DND-41 (cell line): ENCODE results near the gene NUCKS1.

Experiments
- ATAC-seq: fragments of 200-7000 bp; cut with Tn5 transposase; 3 replicates; pipeline ENCODE4 v1.9.1; 2021; ENCODE audit warnings: low read depth; ENCODE audit not compliant: insufficient read depth
- DNase-seq: peaks from one replicate; pipeline ENCODE4 v3.0.0-alpha.2; 2020
- H2AFZ ChIP-seq: 2 replicates; pipeline ENCODE4 v1.6.0; 2012; ENCODE audit warnings: low read depth, low read length
- H3K27ac ChIP-seq: 2 replicates; pipeline ENCODE4 v1.5.1; 2012; ENCODE audit warnings: low read length, inconsistent platforms
- H3K27me3 ChIP-seq: fragments of 200-600 bp; sonication (generic); 2 replicates; pipeline ENCODE4 v1.6.0; 2012; ENCODE audit warnings: low read length, mild to moderate bottlenecking, inconsistent platforms; ENCODE audit not compliant: insufficient read depth, poor library complexity
- H3K36me3 ChIP-seq: 2 replicates; pipeline ENCODE4 v1.5.1; 2012; ENCODE audit warnings: low read length, inconsistent platforms; ENCODE audit not compliant: insufficient read depth
- H3K4me1 ChIP-seq: 2 replicates; pipeline ENCODE4 v1.5.1; 2012; ENCODE audit warnings: mild to moderate bottlenecking, low read length; ENCODE audit not compliant: insufficient read depth
- H3K4me2 ChIP-seq: 2 replicates; pipeline ENCODE4 v1.6.0; 2012; ENCODE audit warnings: mild to moderate bottlenecking, moderate library complexity, low read length, inconsistent platforms; ENCODE audit not compliant: insufficient read depth
- H3K4me3 ChIP-seq, 2 experiments: fragments of 200-600 bp in 1 of 2; shearing (Covaris generic) in 1 of 2; 2 replicates each; pipeline ENCODE4 v1.5.1; 2012 to 2016; ENCODE audit warnings: inconsistent platforms in 2 of 2, low read length in 2 of 2, mild to moderate bottlenecking in 2 of 2, low read depth in 1 of 2, moderate library complexity in 1 of 2
- H3K79me2 ChIP-seq: 2 replicates; pipeline ENCODE4 v1.6.0; 2012; ENCODE audit warnings: low read length, inconsistent platforms; ENCODE audit not compliant: insufficient read depth
- H3K9ac ChIP-seq: 2 replicates; pipeline ENCODE4 v1.6.0; 2012; ENCODE audit warnings: low read depth, mild to moderate bottlenecking, inconsistent platforms, low read length, moderate library complexity
- H3K9me3 ChIP-seq: 2 replicates; pipeline ENCODE4 v1.5.1; 2012; ENCODE audit warnings: low read length, moderate library complexity, mild to moderate bottlenecking, inconsistent platforms; ENCODE audit not compliant: insufficient read depth, severe bottlenecking
- H4K20me1 ChIP-seq: 2 replicates; pipeline ENCODE4 v1.6.0; 2012; ENCODE audit warnings: low read length; ENCODE audit not compliant: insufficient read depth
- EZH2 ChIP-seq: IDR thresholded peaks from 3 replicates; pipeline ENCODE4 v1.6.1; 2012; ENCODE audit warnings: borderline replicate concordance, low read depth, mild to moderate bottlenecking, moderate library complexity, low read length, inconsistent platforms; ENCODE audit not compliant: severe bottlenecking
- TF ChIP-seq, protein P1 (sequence below): IDR thresholded peaks from 2 replicates; pipeline ENCODE4 v1.5.1; 2012; ENCODE audit warnings: borderline replicate concordance, low read length, moderate library complexity, mild to moderate bottlenecking; ENCODE audit not compliant: poor library complexity, severe bottlenecking; ENCODE audit errors: extremely low read depth

Gene NUCKS1

DNA sequence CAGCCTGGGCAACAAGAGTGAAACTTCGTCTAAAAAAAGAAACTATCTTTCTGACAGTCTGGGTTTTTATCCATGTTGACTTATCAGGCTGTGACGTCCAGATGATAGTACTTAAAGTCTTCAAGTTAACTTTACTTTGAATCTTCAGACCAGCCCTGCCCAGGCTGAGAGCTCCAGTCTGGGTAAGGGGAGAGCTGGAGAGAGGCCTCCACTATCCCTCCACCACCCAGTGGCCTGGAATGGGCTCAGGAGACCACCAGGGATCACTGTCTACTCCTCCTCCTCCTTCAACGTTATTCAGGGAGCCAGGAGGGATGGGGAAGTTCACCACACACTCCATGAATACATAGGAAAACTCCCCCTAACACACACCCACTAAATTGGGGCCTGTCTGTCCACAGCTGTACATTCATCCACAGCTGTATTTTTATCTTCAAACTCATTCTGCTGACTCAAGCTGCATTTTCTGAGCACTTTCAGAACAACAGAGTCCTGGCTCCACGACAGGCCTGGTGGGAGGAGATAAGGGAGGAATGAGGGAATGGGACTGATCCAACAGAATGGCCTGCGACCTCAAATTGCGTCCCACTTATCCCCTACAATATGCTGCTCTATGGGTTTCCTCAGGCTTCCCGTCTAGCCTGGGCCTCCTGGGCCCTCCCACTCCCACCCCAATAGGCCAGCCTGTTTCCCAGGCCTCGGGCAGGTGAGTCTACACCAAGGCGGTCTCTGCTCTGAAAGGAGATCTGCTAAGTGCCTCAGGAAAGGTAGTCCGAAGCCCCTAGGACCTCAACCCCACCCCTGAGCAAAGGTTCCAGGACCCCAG, 71.5 kb downstream of the NUCKS1 start:
- H3K79me2 ChIP-seq: no peaks in the 10 kb centered on the region
- H3K9ac ChIP-seq: no peak overlapping the region
- H3K4me2 ChIP-seq: no peak overlapping the region
- TF ChIP-seq, protein P1, sequence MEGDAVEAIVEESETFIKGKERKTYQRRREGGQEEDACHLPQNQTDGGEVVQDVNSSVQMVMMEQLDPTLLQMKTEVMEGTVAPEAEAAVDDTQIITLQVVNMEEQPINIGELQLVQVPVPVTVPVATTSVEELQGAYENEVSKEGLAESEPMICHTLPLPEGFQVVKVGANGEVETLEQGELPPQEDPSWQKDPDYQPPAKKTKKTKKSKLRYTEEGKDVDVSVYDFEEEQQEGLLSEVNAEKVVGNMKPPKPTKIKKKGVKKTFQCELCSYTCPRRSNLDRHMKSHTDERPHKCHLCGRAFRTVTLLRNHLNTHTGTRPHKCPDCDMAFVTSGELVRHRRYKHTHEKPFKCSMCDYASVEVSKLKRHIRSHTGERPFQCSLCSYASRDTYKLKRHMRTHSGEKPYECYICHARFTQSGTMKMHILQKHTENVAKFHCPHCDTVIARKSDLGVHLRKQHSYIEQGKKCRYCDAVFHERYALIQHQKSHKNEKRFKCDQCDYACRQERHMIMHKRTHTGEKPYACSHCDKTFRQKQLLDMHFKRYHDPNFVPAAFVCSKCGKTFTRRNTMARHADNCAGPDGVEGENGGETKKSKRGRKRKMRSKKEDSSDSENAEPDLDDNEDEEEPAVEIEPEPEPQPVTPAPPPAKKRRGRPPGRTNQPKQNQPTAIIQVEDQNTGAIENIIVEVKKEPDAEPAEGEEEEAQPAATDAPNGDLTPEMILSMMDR: no peak
- no peak for TF ChIP-seq EZH2
- ATAC-seq (no peak), DNase-seq (no peak)
- H3K27me3 ChIP-seq: peaks cover 38% of the 10 kb centered on the region
- no peaks in the 10 kb centered on the region for H3K9me3 ChIP-seq
- H3K27ac ChIP-seq: no peak overlapping the region
- H2AFZ ChIP-seq: no peak overlapping the region
- H3K4me1 ChIP-seq: peaks cover 11% of the 10 kb centered on the region
- no peak overlapping the region for H3K4me3 ChIP-seq
- peaks cover 16% of the 10 kb centered on the region for H4K20me1 ChIP-seq
- H3K36me3 ChIP-seq: no peaks in the 10 kb centered on the region

DNA sequence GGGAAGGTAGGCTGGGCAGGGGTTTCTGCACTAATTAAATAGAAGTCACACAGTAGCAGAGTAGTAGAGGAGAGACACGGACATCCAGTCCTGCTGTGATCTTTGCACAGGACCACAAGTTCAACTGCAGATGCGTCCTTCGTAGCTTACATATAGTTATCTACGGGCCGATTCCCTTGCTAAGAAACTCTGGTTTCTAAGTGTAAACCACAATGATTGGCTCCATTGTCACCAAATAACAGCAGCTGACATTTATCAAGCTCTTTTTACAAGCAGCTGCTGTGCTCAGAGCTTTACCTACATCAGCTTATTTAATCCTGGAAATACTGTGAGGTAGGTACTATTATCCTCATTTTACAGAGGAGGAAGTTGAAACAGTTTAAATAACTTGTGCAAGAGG, 72.8 kb downstream of the NUCKS1 start:
- no peak for DNase-seq
- no peaks in the 10 kb centered on the region for H3K36me3 ChIP-seq
- no peaks in the 10 kb centered on the region for H3K79me2 ChIP-seq
- H3K4me1 ChIP-seq: peaks cover 11% of the 10 kb centered on the region
- no peak overlapping the region for H2AFZ ChIP-seq
- peaks cover 40% of the 10 kb centered on the region for H3K27me3 ChIP-seq
- ATAC-seq: no peak
- H3K4me3 ChIP-seq: no peak overlapping the region
- TF ChIP-seq EZH2: no peak
- TF ChIP-seq, protein P1: no peak
- H3K9ac ChIP-seq: no peak overlapping the region
- no peak overlapping the region for H3K27ac ChIP-seq
- H4K20me1 ChIP-seq: peaks cover 16% of the 10 kb centered on the region
- no peak overlapping the region for H3K4me2 ChIP-seq
- H3K9me3 ChIP-seq: no peaks in the 10 kb centered on the region

DNA sequence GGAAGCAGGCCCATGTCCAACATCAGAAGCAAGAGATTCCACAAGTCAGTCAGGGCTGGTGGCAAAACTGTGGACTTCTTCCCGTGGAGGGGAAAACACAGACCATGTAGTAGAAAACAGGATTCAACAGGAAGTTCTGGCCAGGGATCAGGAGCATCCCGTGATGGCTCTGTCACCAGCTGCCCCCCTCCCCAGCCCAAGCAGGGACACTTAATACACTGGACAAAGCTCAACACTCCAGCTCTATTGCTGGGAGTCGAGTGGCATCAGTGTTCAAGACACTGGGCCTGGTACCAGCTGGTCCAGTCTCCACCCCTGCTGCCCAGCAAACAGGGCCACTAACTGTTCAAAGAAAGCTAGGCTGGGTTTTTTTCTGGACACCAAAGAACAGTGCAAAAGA, 73.4 kb downstream of the NUCKS1 start:
- H3K4me2 ChIP-seq: no peak overlapping the region
- peaks cover 12% of the 10 kb centered on the region for H4K20me1 ChIP-seq
- H3K79me2 ChIP-seq: no peaks in the 10 kb centered on the region
- H2AFZ ChIP-seq: no peak overlapping the region
- DNase-seq (no peak), ATAC-seq (no peak)
- H3K27ac ChIP-seq: no peak overlapping the region
- H3K9me3 ChIP-seq: no peaks in the 10 kb centered on the region
- no peak for TF ChIP-seq EZH2
- TF ChIP-seq, protein P1: no peak
- H3K36me3 ChIP-seq: no peaks in the 10 kb centered on the region
- no peak overlapping the region for H3K9ac ChIP-seq
- H3K4me1 ChIP-seq: peaks cover 11% of the 10 kb centered on the region
- H3K4me3 ChIP-seq: no peak overlapping the region
- H3K27me3 ChIP-seq: peaks cover 40% of the 10 kb centered on the region
